HG03432 (cell line): ENCODE measurements around the gene PTPN11.

Experiments used
- ATAC-seq: cut with Tn5 transposase; IDR thresholded peaks from one replicate; pipeline ENCODE4 v1.9.1; 2021; ENCODE audit warnings: mild to moderate bottlenecking, moderate library complexity; ENCODE audit not compliant: unreplicated experiment

The PTPN11 gene

DNA sequence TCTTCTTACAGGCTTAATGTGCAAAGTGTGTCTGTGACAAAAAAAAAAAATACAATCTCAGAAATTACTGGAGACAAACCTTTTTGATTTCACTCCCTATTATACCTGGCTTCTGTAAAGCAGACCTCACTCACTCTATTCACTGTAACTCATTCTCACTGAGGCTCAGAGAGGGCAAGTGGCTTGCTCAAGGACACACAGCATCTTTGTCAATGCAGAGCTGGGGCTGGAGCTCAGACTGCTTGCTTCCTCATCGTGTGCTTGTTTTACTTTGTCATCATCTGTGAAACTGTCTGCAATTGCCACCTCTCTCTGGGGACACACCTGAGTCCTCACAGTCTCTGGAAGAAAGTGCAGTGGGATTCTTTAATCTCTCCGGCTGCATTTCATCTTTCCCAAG is 120.0 kb downstream of the PTPN11 start:
- no peak for ATAC-seq

GRCh38 chr12:112539221-112539620 is 120.5 kb downstream of the PTPN11 start:
- ATAC-seq: no peak

- ATAC-seq: no peak
These were observed 121.3 kb downstream of the PTPN11 start for GRCh38 chr12:112540021-112540420.

DNA sequence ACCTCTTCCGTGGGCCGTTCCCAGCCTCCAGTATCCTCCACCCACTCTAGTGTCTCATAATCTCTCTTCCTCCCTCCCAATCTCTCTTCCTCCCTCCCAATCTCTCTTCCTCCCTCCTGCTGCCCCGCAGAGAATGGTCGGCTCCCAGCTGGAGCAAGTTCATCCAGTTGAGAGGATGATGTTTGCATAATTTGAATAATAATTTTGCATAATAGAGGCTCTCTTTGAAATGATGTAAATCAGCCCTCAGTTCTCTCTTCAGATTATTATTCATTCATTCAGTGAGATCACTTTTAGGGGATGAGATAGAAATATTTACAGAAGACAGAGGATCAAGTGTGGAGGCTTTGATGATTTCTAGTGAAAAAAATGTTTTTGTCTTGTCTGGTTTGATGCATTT is 125.0 kb downstream of the PTPN11 start:
- ATAC-seq: no peak

DNA sequence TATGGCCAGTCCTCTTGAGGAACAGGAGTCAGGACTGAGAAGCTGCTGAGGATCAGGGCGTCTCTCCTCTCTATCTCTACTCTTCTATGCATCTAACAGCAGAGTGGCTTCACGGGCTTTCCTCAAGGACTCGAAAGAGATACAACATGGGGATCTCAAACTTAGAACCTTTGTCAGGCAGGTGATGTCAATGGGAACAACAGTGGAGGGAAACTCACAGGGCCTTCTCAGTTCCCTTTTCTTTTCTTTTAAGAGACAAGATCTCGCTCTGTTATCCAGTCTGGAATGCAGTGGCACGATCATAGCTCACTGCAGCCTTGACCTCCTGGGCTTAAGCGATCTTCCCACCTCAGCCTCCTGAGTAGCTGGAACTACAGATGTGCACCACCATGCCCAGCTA is 127.6 kb downstream of the PTPN11 start:
- ATAC-seq: no peak

- ATAC-seq: no peak
These were observed 128.2 kb downstream of the PTPN11 start for GRCh38 chr12:112546996-112547395.

DNA sequence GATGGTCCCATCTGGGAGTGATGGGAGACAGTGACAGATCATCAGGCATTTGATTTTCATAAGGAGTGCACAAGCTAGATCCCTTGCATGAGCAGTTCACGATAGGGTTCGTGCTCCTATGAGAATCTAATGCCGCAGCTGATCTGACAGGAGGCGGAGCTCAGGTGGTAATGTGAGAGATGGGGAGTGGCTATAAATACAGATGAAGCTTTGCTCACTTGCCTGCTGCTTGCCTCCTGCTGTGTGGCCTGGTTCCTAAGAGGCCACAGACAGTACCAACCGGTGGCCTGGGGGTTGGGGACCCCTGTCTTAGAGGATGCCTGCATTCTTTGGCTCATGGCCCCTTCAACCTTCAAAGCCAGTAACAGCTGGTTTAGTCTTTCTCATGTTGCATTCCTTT is 130.3 kb downstream of the PTPN11 start:
- no peak for ATAC-seq

- ATAC-seq: no peak
These were observed 132.9 kb downstream of the PTPN11 start for GRCh38 chr12:112551681-112552080.

DNA sequence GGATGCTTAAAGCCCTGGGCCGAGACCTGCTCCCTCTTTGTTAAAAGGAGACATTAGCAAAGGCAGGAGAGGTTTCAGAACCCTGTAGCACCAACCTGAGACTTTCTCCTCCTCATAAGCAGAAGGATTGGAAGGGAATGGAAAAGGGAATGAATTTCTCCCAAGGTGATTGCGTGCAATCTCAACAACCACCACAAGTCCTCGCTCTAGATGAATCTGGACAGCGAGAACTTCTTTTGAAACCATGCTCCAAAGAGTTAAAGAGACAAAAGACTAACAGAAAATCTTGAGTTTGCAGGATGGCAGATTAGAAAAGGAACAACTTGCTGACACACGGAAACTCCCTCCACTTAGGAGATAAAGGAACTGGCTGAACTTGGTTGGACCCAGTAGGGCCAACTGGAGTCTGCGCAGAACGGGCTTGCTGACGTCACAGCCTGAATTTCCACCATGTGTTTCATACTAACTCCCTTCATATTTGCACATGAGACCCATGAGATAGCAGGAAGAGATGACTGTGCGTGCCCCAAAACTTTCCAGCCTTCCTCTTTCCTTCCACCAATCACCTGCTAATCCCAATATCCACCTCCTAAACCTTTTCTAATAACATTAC is 137.0 kb downstream of the PTPN11 start:
- no peak for ATAC-seq

- ATAC-seq: no peak
These were observed 139.3 kb downstream of the PTPN11 start for GRCh38 chr12:112557951-112558630.
